ENCODE data around the gene MRPL19.

GRCh38 chr2:75736276-75736675, 89.7 kb downstream of the MRPL19 start:
- TF ChIP-seq, protein P1, sequence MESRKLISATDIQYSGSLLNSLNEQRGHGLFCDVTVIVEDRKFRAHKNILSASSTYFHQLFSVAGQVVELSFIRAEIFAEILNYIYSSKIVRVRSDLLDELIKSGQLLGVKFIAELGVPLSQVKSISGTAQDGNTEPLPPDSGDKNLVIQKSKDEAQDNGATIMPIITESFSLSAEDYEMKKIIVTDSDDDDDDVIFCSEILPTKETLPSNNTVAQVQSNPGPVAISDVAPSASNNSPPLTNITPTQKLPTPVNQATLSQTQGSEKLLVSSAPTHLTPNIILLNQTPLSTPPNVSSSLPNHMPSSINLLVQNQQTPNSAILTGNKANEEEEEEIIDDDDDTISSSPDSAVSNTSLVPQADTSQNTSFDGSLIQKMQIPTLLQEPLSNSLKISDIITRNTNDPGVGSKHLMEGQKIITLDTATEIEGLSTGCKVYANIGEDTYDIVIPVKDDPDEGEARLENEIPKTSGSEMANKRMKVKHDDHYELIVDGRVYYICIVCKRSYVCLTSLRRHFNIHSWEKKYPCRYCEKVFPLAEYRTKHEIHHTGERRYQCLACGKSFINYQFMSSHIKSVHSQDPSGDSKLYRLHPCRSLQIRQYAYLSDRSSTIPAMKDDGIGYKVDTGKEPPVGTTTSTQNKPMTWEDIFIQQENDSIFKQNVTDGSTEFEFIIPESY (IDR thresholded peaks at IDR 0.05; ENCODE audit: extremely low read depth, insufficient replicate concordance, low read length): no peak
- TF ChIP-seq CTCF (IDR thresholded peaks at IDR 0.05 in 2 of 3, conservative IDR thresholded peaks at IDR 0.05 in 1 of 3; ENCODE audit: borderline replicate concordance in 1 of 3, insufficient read depth in 1 of 3, low read depth in 2 of 3, low read length in 2 of 3): no peak
- no peak for TF ChIP-seq POLR2AphosphoS5 (IDR thresholded peaks at IDR 0.05; ENCODE audit: low read depth, low read length)
- TF ChIP-seq EZH2 (IDR thresholded peaks at IDR 0.05): no peak

Data from HCT116 (cell line).